ENCODE data around the gene MEIS2. TPM values are rescaled to one million over a fixed set of nuclear protein-coding genes. Genes with fewer than 3 reads are reported as not detected.
A peak's percentile ranks its signal among the peaks of the same experiment; 100 is the strongest.

The MEIS2 gene
- total RNA-seq, 2 experiments from 2014 or later: not detected

- CTCF ChIA-PET: interaction anchor here (1.1 kb wide), 1 partner anchor 8 kb away, joined by 3 read pairs; no protein-coding TSS in a partner anchor
- POLR2A ChIA-PET: no interaction called here
- Mint-ChIP-seq H3K27ac (no peak overlapping the region), H3K4me3 (no peak overlapping the region), H3K9me3 (no peaks in the 10 kb centered on the region), H3K27me3 (peaks cover 97% of the 10 kb centered on the region), H3K36me3 (ENCODE audit: low read depth) (no peaks in the 10 kb centered on the region), H3K4me1 (peaks cover 12% of the 10 kb centered on the region)
- no peak for DNase-seq
These were observed 218.3 kb downstream of the MEIS2 start for GRCh38 chr15:36882056-36882455.

GRCh38 chr15:36881516-36881915, 218.8 kb downstream of the MEIS2 start:
- CTCF ChIA-PET: no interaction called here
- no peak overlapping the region for H3K4me3 Mint-ChIP-seq
- H3K4me1 Mint-ChIP-seq: peaks cover 12% of the 10 kb centered on the region
- H3K36me3 Mint-ChIP-seq (ENCODE audit: low read depth): no peaks in the 10 kb centered on the region
- H3K27ac Mint-ChIP-seq: no peak overlapping the region
- DNase-seq: no peak
- no peaks in the 10 kb centered on the region for H3K9me3 Mint-ChIP-seq
- POLR2A ChIA-PET: no interaction called here
- peaks cover 97% of the 10 kb centered on the region for H3K27me3 Mint-ChIP-seq

- Mint-ChIP-seq H3K27ac (no peak overlapping the region), H3K9me3 (no peaks in the 10 kb centered on the region), H3K27me3 (peaks cover 94% of the 10 kb centered on the region), H3K36me3 (ENCODE audit: low read depth) (no peaks in the 10 kb centered on the region), H3K4me3 (no peak overlapping the region), H3K4me1 (peaks cover 12% of the 10 kb centered on the region)
- ChIA-PET POLR2A (no interaction called here), CTCF (no interaction called here)
- no peak for DNase-seq
These were observed 219.4 kb downstream of the MEIS2 start for GRCh38 chr15:36880913-36881460.

- Mint-ChIP-seq H3K36me3 (ENCODE audit: low read depth) (no peaks in the 10 kb centered on the region), H3K9me3 (no peaks in the 10 kb centered on the region), H3K27ac (no peak overlapping the region), H3K27me3 (peaks cover 90% of the 10 kb centered on the region), H3K4me3 (no peak overlapping the region), H3K4me1 (peaks cover 12% of the 10 kb centered on the region)
- DNase-seq: no peak
- CTCF ChIA-PET: no interaction called here
- POLR2A ChIA-PET: no interaction called here
These were observed 220.0 kb downstream of the MEIS2 start for GRCh38 chr15:36880224-36880912.

GRCh38 chr15:36879568-36880222, 220.7 kb downstream of the MEIS2 start:
- Mint-ChIP-seq H3K4me1 (peaks cover 12% of the 10 kb centered on the region), H3K9me3 (no peaks in the 10 kb centered on the region), H3K36me3 (ENCODE audit: low read depth) (no peaks in the 10 kb centered on the region), H3K4me3 (peak overlapping the region; percentile 1), H3K27ac (no peak overlapping the region), H3K27me3 (peaks cover 83% of the 10 kb centered on the region)
- ChIA-PET CTCF (no interaction called here), POLR2A (no interaction called here)
- no peak for DNase-seq

GRCh38 chr15:36878684-36879262, 221.6 kb downstream of the MEIS2 start:
- DNase-seq: no peak
- Mint-ChIP-seq H3K27ac (no peak overlapping the region), H3K27me3 (peaks cover 74% of the 10 kb centered on the region), H3K36me3 (ENCODE audit: low read depth) (no peaks in the 10 kb centered on the region), H3K4me3 (no peak overlapping the region), H3K9me3 (no peaks in the 10 kb centered on the region), H3K4me1 (peaks cover 12% of the 10 kb centered on the region)
- POLR2A ChIA-PET: no interaction called here
- CTCF ChIA-PET: no interaction called here

- POLR2A ChIA-PET: no interaction called here
- Mint-ChIP-seq H3K4me3 (peak overlapping the region; percentile 32), H3K27ac (no peak overlapping the region), H3K27me3 (peaks cover 70% of the 10 kb centered on the region), H3K36me3 (ENCODE audit: low read depth) (no peaks in the 10 kb centered on the region), H3K4me1 (peaks cover 10% of the 10 kb centered on the region), H3K9me3 (no peaks in the 10 kb centered on the region)
- CTCF ChIA-PET: no interaction called here
- no peak for DNase-seq
These were observed 222.3 kb downstream of the MEIS2 start for GRCh38 chr15:36877796-36878683.

- no peaks in the 10 kb centered on the region for H3K9me3 Mint-ChIP-seq
- no peak overlapping the region for H3K4me3 Mint-ChIP-seq
- H3K4me1 Mint-ChIP-seq: peaks cover 8% of the 10 kb centered on the region
- DNase-seq: no peak
- H3K27ac Mint-ChIP-seq: no peak overlapping the region
- ChIA-PET POLR2A (no interaction called here), CTCF (no interaction called here)
- H3K36me3 Mint-ChIP-seq (ENCODE audit: low read depth): no peaks in the 10 kb centered on the region
- H3K27me3 Mint-ChIP-seq: peaks cover 62% of the 10 kb centered on the region
These were observed 223.1 kb downstream of the MEIS2 start for GRCh38 chr15:36877294-36877693.

GRCh38 chr15:36875740-36876334, 224.5 kb downstream of the MEIS2 start:
- Mint-ChIP-seq H3K27me3 (peaks cover 48% of the 10 kb centered on the region), H3K4me3 (no peak overlapping the region), H3K27ac (no peak overlapping the region), H3K36me3 (ENCODE audit: low read depth) (no peaks in the 10 kb centered on the region), H3K9me3 (no peaks in the 10 kb centered on the region), H3K4me1 (peaks cover 8% of the 10 kb centered on the region)
- ChIA-PET POLR2A (no interaction called here), CTCF (no interaction called here)
- no peak for DNase-seq

GRCh38 chr15:36874930-36875329, 225.4 kb downstream of the MEIS2 start:
- no peak overlapping the region for H3K4me3 Mint-ChIP-seq
- H3K9me3 Mint-ChIP-seq: no peaks in the 10 kb centered on the region
- POLR2A ChIA-PET: no interaction called here
- H3K36me3 Mint-ChIP-seq (ENCODE audit: low read depth): no peaks in the 10 kb centered on the region
- CTCF ChIA-PET: no interaction called here
- DNase-seq: no peak
- no peak overlapping the region for H3K27ac Mint-ChIP-seq
- peaks cover 8% of the 10 kb centered on the region for H3K4me1 Mint-ChIP-seq
- peaks cover 41% of the 10 kb centered on the region for H3K27me3 Mint-ChIP-seq

GRCh38 chr15:36867436-36867835, 232.9 kb downstream of the MEIS2 start:
- H3K9me3 Mint-ChIP-seq: no peaks in the 10 kb centered on the region
- H3K36me3 Mint-ChIP-seq (ENCODE audit: low read depth): no peaks in the 10 kb centered on the region
- peaks cover 8% of the 10 kb centered on the region for H3K27me3 Mint-ChIP-seq
- no peaks in the 10 kb centered on the region for H3K4me1 Mint-ChIP-seq
- CTCF ChIA-PET: no interaction called here
- no peak for DNase-seq
- H3K27ac Mint-ChIP-seq: no peak overlapping the region
- no peak overlapping the region for H3K4me3 Mint-ChIP-seq
- POLR2A ChIA-PET: no interaction called here

- ChIA-PET POLR2A (no interaction called here), CTCF (no interaction called here)
- peaks cover 8% of the 10 kb centered on the region for H3K27me3 Mint-ChIP-seq
- H3K27ac Mint-ChIP-seq: no peak overlapping the region
- no peaks in the 10 kb centered on the region for H3K9me3 Mint-ChIP-seq
- H3K4me3 Mint-ChIP-seq: no peak overlapping the region
- no peak for DNase-seq
- H3K36me3 Mint-ChIP-seq (ENCODE audit: low read depth): no peaks in the 10 kb centered on the region
- no peaks in the 10 kb centered on the region for H3K4me1 Mint-ChIP-seq
These were observed 233.5 kb downstream of the MEIS2 start for GRCh38 chr15:36866896-36867295.

Measured in activated CD4-positive, alpha-beta T cell treated with anti-CD3 and anti-CD28 coated beads, Interleukin-2, amount 10 ng/mL, durations not matched to agents 7 days and 5 days (primary cell).